BE2C (cell line): ENCODE data around the gene DPYSL4.

ENCODE experiments used
- DNase-seq: peaks from one replicate; pipeline ENCODE4 v3.0.0-alpha.2; 2020
- H3K27me3 ChIP-seq: fragments of 250-450 bp; sonication (Bioruptor Pico); 2 replicates; pipeline ENCODE4 v1.5.1; 2020; ENCODE audit warnings: mild to moderate bottlenecking
- H3K36me3 ChIP-seq: fragments of 250-450 bp; sonication (Bioruptor Pico); 2 replicates; pipeline ENCODE4 v1.5.1; 2020; ENCODE audit warnings: mild to moderate bottlenecking
- H3K4me1 ChIP-seq: fragments of 250-450 bp; sonication (Bioruptor Pico); 2 replicates; pipeline ENCODE4 v1.5.1; 2020
- H3K4me3 ChIP-seq: 2 replicates; pipeline ENCODE4 v1.5.1; 2011; ENCODE audit warnings: low read depth, low read length
- H3K9me3 ChIP-seq: fragments of 250-450 bp; sonication (Bioruptor Pico); 2 replicates; pipeline ENCODE4 v1.5.1; 2020
- CTCF ChIP-seq: IDR thresholded peaks from 2 replicates; pipeline ENCODE4 v1.5.1; 2012; ENCODE audit warnings: mild to moderate bottlenecking, low read depth, low read length

The DPYSL4 gene

GRCh38 chr10:132225073-132225848 is 38.5 kb downstream of the DPYSL4 start:
- H3K36me3 ChIP-seq = no peaks in the 10 kb centered on the region
- no peaks in the 10 kb centered on the region for H3K27me3 ChIP-seq
- DNase-seq = no peak
- no peak for TF ChIP-seq CTCF
- no peak overlapping the region for H3K4me3 ChIP-seq
- no peaks in the 10 kb centered on the region for H3K4me1 ChIP-seq
- no peaks in the 10 kb centered on the region for H3K9me3 ChIP-seq

GRCh38 chr10:132225849-132226205 is 39.1 kb downstream of the DPYSL4 start:
- H3K4me1 ChIP-seq = no peaks in the 10 kb centered on the region

GRCh38 chr10:132226586-132227405 is 40.0 kb downstream of the DPYSL4 start:
- no peak for TF ChIP-seq CTCF
- no peaks in the 10 kb centered on the region for H3K4me1 ChIP-seq
- no peak for DNase-seq
- H3K27me3 ChIP-seq = no peaks in the 10 kb centered on the region
- no peaks in the 10 kb centered on the region for H3K9me3 ChIP-seq
- no peaks in the 10 kb centered on the region for H3K36me3 ChIP-seq
- H3K4me3 ChIP-seq = no peak overlapping the region

More at GRCh38 chr10:132225849-132226205, 39.1 kb downstream of the DPYSL4 start:
- Histone ChIP-seq H3K36me3 (no peaks in the 10 kb centered on the region), H3K9me3 (no peaks in the 10 kb centered on the region), H3K4me3 (no peak overlapping the region), H3K27me3 (no peaks in the 10 kb centered on the region)
- no peak for TF ChIP-seq CTCF
- DNase-seq = no peak

- DNase-seq = no peak
Observed at GRCh38 chr10:132227851-132228390, 41.2 kb downstream of the DPYSL4 start.

GRCh38 chr10:132228616-132229015 is 41.9 kb downstream of the DPYSL4 start:
- DNase-seq = no peak

More at GRCh38 chr10:132227851-132228390, 41.2 kb downstream of the DPYSL4 start:
- no peaks in the 10 kb centered on the region for H3K4me1 ChIP-seq
- H3K36me3 ChIP-seq = no peaks in the 10 kb centered on the region
- H3K4me3 ChIP-seq = no peak overlapping the region
- no peak for TF ChIP-seq CTCF
- H3K27me3 ChIP-seq = no peaks in the 10 kb centered on the region
- H3K9me3 ChIP-seq = no peaks in the 10 kb centered on the region

More at GRCh38 chr10:132228616-132229015, 41.9 kb downstream of the DPYSL4 start:
- no peaks in the 10 kb centered on the region for H3K27me3 ChIP-seq
- no peak overlapping the region for H3K4me3 ChIP-seq
- no peak for TF ChIP-seq CTCF
- H3K36me3 ChIP-seq = no peaks in the 10 kb centered on the region
- H3K9me3 ChIP-seq = no peaks in the 10 kb centered on the region
- no peaks in the 10 kb centered on the region for H3K4me1 ChIP-seq
